ENCODE results near the gene XRCC2.

Gene XRCC2

DNA sequence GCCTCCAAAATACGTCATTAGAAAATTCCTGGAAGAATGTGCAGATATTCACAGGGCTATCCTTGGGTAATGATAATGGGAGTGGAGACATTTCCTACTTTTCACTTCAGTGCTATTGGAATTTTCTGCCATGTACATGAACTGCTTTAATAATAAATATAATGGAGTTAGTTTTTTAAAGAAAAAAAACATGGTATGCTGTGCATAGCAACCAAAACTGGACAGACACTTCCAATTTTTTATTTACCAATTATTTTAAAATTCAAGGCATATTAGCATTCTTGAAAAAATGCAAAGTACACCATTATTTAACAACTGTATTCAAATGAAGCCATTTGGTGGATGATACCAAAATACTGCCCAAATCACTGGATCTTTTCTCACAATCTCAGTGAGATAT lies 3.3 kb downstream of the XRCC2 start:
- H3K4me3 ChIP-seq (ENCODE audit: low read depth, low read length): no peak overlapping the region
- H3K4me2 ChIP-seq (ENCODE audit: low read length): no peak overlapping the region
- no peaks in the 10 kb centered on the region for H3K9me3 ChIP-seq (ENCODE audit: control insufficient read depth, low read length)
- no peaks in the 10 kb centered on the region for H3K27me3 ChIP-seq (ENCODE audit: control insufficient read depth, insufficient read depth, low read length)
- no peak overlapping the region for H2AFZ ChIP-seq
- no peaks in the 10 kb centered on the region for H3K36me3 ChIP-seq (ENCODE audit: control insufficient read depth, insufficient read depth, low read length)
- no peak overlapping the region for H3K9ac ChIP-seq
- H3K27ac ChIP-seq: no peak overlapping the region
- H3K4me1 ChIP-seq: peaks cover 7% of the 10 kb centered on the region
- TF ChIP-seq CTCF (IDR thresholded peaks at IDR 0.05): no peak
- H3K79me2 ChIP-seq: no peaks in the 10 kb centered on the region

- no peak for TF ChIP-seq CTCF (IDR thresholded peaks at IDR 0.05)
- H3K9ac ChIP-seq: no peak overlapping the region
- no peak overlapping the region for H3K4me2 ChIP-seq (ENCODE audit: low read length)
- no peaks in the 10 kb centered on the region for H3K4me1 ChIP-seq
- H3K4me3 ChIP-seq (ENCODE audit: low read depth, low read length): no peak overlapping the region
- no peaks in the 10 kb centered on the region for H3K36me3 ChIP-seq (ENCODE audit: control insufficient read depth, insufficient read depth, low read length)
- H2AFZ ChIP-seq: no peak overlapping the region
- H3K79me2 ChIP-seq: no peaks in the 10 kb centered on the region
- no peaks in the 10 kb centered on the region for H3K9me3 ChIP-seq (ENCODE audit: control insufficient read depth, low read length)
- H3K27ac ChIP-seq: no peak overlapping the region
- no peaks in the 10 kb centered on the region for H3K27me3 ChIP-seq (ENCODE audit: control insufficient read depth, insufficient read depth, low read length)
Observed at GRCh38 chr7:152669758-152670157, 6.2 kb downstream of the XRCC2 start.

GRCh38 chr7:152668975-152669374 lies 7.0 kb downstream of the XRCC2 start:
- H3K27ac ChIP-seq: no peak overlapping the region
- TF ChIP-seq CTCF (IDR thresholded peaks at IDR 0.05): no peak
- no peak overlapping the region for H2AFZ ChIP-seq
- no peak overlapping the region for H3K4me2 ChIP-seq (ENCODE audit: low read length)
- no peak overlapping the region for H3K4me3 ChIP-seq (ENCODE audit: low read depth, low read length)
- no peaks in the 10 kb centered on the region for H3K79me2 ChIP-seq
- H3K27me3 ChIP-seq (ENCODE audit: control insufficient read depth, insufficient read depth, low read length): no peaks in the 10 kb centered on the region
- H3K9me3 ChIP-seq (ENCODE audit: control insufficient read depth, low read length): no peaks in the 10 kb centered on the region
- H3K36me3 ChIP-seq (ENCODE audit: control insufficient read depth, insufficient read depth, low read length): no peaks in the 10 kb centered on the region
- H3K4me1 ChIP-seq: no peaks in the 10 kb centered on the region
- H3K9ac ChIP-seq: no peak overlapping the region

DNA sequence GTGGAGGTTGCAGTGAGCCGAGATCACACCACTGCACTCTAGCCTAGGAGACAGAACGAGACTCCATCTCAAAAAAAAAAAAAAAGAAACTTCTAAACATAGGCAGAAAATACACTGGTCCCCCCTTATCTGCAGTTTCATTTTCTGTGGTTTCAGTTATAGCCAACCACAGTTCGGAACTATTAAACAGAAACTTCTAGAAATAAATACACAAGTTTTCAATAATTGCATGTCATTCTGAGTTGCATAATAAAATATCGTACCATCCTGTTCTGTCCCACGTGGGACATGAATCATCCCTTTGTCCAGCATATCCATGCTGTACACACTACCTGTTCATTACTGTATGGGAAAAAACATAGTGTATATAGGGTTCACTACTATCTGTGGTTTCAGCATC lies 8.0 kb downstream of the XRCC2 start:
- Histone ChIP-seq H3K27ac (no peak overlapping the region), H3K79me2 (no peaks in the 10 kb centered on the region), H2AFZ (no peak overlapping the region), H3K4me2 (ENCODE audit: low read length) (no peak overlapping the region), H3K36me3 (ENCODE audit: control insufficient read depth, insufficient read depth, low read length) (no peaks in the 10 kb centered on the region), H3K9me3 (ENCODE audit: control insufficient read depth, low read length) (no peaks in the 10 kb centered on the region), H3K9ac (no peak overlapping the region), H3K4me1 (no peaks in the 10 kb centered on the region), H3K4me3 (ENCODE audit: low read depth, low read length) (no peak overlapping the region), H3K27me3 (ENCODE audit: control insufficient read depth, insufficient read depth, low read length) (no peaks in the 10 kb centered on the region)
- TF ChIP-seq CTCF (IDR thresholded peaks at IDR 0.05): no peak

- Histone ChIP-seq H2AFZ (no peak overlapping the region), H3K27me3 (ENCODE audit: control insufficient read depth, insufficient read depth, low read length) (no peaks in the 10 kb centered on the region), H3K9me3 (ENCODE audit: control insufficient read depth, low read length) (no peaks in the 10 kb centered on the region), H3K27ac (no peak overlapping the region), H3K9ac (no peak overlapping the region), H3K4me3 (ENCODE audit: low read depth, low read length) (no peak overlapping the region), H3K4me1 (no peaks in the 10 kb centered on the region), H3K36me3 (ENCODE audit: control insufficient read depth, insufficient read depth, low read length) (no peaks in the 10 kb centered on the region), H3K4me2 (ENCODE audit: low read length) (no peak overlapping the region), H3K79me2 (no peaks in the 10 kb centered on the region)
- no peak for TF ChIP-seq CTCF (IDR thresholded peaks at IDR 0.05)
Observed at GRCh38 chr7:152666078-152666477, 9.9 kb downstream of the XRCC2 start.

All from parathyroid adenoma (tissue), 2 donors.